HCT116 (cell line): Measurements from ENCODE around the gene EML4. TPM values are rescaled to one million over a fixed set of nuclear protein-coding genes. Genes with fewer than 3 reads are reported as not detected.

Experiments
- ATAC-seq: fragments of 200-7000 bp; cut with Tn5 transposase; 2 replicates; pipeline ENCODE4 v1.9.1; 2020; ENCODE audit warnings: mild to moderate bottlenecking, moderate library complexity
- BruUV-seq: library from RNA; stranded (reverse); fragments of 400-500 nt; replicated peaks from 2 replicates; lab custom pipeline; 2021; lab: Mats Ljungman, UMichigan
- CTCF ChIA-PET: fragments of 300-600 bp; sonication (Branson Sonifier 250); formaldehyde crosslinking; loops from one replicate; lab custom pipeline; 2021; ENCODE audit warnings: antibody characterized with exemption; lab: Charles Lee
- POLR2A ChIA-PET: fragments of 300-600, 350-600 bp; sonication (Branson Sonifier 250); formaldehyde crosslinking; loops from one replicate; lab custom pipeline; 2021; ENCODE audit warnings: antibody characterized with exemption; lab: Charles Lee
- RAD21 ChIA-PET, 2 experiments: fragments of 300-600 bp; sonication (Branson Sonifier 250); formaldehyde crosslinking; loops; one replicate each; lab custom pipeline; 2023; ENCODE audit warnings: low total read pairs in 2 of 2; ENCODE audit not compliant: uncharacterized antibody in 2 of 2, unreplicated experiment in 2 of 2, low non-redundant PET in 1 of 2; lab: Charles Lee
- DNase-seq: peaks from one replicate; pipeline ENCODE4 v3.0.0-alpha.2; 2010; ENCODE audit warnings: low read depth, low spot score
- H2AFZ ChIP-seq: fragments of 200-600 bp; shearing (Covaris generic), sonication (generic); 2 replicates; pipeline ENCODE4 v1.6.1; 2017; ENCODE audit warnings: low read depth, mixed run types, mixed read lengths, antibody characterized with exemption, low read length; ENCODE audit not compliant: poor library complexity, severe bottlenecking
- H3K27ac ChIP-seq: 2 replicates; pipeline ENCODE4 v1.5.1; 2012; ENCODE audit warnings: low read depth, low read length
- H3K27me3 ChIP-seq: fragments of 200-600 bp; sonication (generic); 2 replicates; pipeline ENCODE4 v1.6.1; 2016; ENCODE audit warnings: mixed run types, low read length, mixed read lengths; ENCODE audit not compliant: insufficient read depth
- H3K36me3 ChIP-seq, 2 experiments: fragments of 200-500 bp in 1 of 2; fragments of 200-600 bp in 1 of 2; sonication (Bioruptor generic) in 1 of 2; sonication (generic) in 1 of 2; 2 replicates each; pipeline versions ENCODE4 v1.5.1 to v1.6.1; 2014 to 2016; ENCODE audit warnings: low read length in 2 of 2, inconsistent platforms in 1 of 2, mixed read lengths in 1 of 2, mixed run types in 1 of 2; ENCODE audit not compliant: insufficient read depth in 2 of 2, control insufficient read depth in 1 of 2
- H3K4me1 ChIP-seq, 2 experiments: fragments of 200-600 bp in 1 of 2; sonication (generic) in 1 of 2; 2 replicates each; pipeline versions ENCODE4 v1.5.1 to v1.6.1; 2012 to 2017; ENCODE audit warnings: low read length in 2 of 2, inconsistent platforms in 1 of 2, mild to moderate bottlenecking in 1 of 2, mixed read lengths in 1 of 2, mixed run types in 1 of 2, moderate library complexity in 1 of 2; ENCODE audit not compliant: insufficient read depth in 2 of 2, control insufficient read depth in 1 of 2
- H3K4me2 ChIP-seq: fragments of 200-600 bp; sonication (generic); 2 replicates; pipeline ENCODE4 v1.6.1; 2017; ENCODE audit warnings: mixed run types, low read length, mixed read lengths
- H3K4me3 ChIP-seq, 2 experiments: fragments of 200-600 bp in 1 of 2; sonication (generic) in 1 of 2; replicated peaks in 1 of 2; 2 replicates each; pipeline ENCODE4 v1.5.1; 2011 to 2016; ENCODE audit warnings: low read length in 2 of 2, control low read depth in 1 of 2, low read depth in 1 of 2, mild to moderate bottlenecking in 1 of 2, mixed read lengths in 1 of 2, mixed run types in 1 of 2
- H3K79me2 ChIP-seq: fragments of 200-600 bp; sonication (generic); 2 replicates; pipeline ENCODE4 v1.6.1; 2017; ENCODE audit warnings: mild to moderate bottlenecking, mixed run types, low read length, moderate library complexity, mixed read lengths; ENCODE audit not compliant: insufficient read depth
- H3K9ac ChIP-seq: fragments of 200-600 bp; sonication (generic); 2 replicates; pipeline ENCODE4 v1.6.1; 2016; ENCODE audit warnings: low read length, mixed read lengths
- H3K9me2 ChIP-seq: fragments of 200-600 bp; sonication (generic), shearing (Covaris generic); 2 replicates; pipeline ENCODE4 v1.6.1; 2017; ENCODE audit warnings: mixed run types, mild to moderate bottlenecking, moderate library complexity; ENCODE audit not compliant: insufficient read depth
- H3K9me3 ChIP-seq, 2 experiments: fragments of 200-500 bp in 1 of 2; fragments of 200-600 bp in 1 of 2; sonication (Bioruptor generic) in 1 of 2; sonication (generic) in 1 of 2; 2 replicates each; pipeline ENCODE4 v1.6.1; 2014 to 2017; ENCODE audit warnings: low read length in 2 of 2, mixed read lengths in 2 of 2, inconsistent platforms in 1 of 2, low read depth in 1 of 2, mild to moderate bottlenecking in 1 of 2, mixed run types in 1 of 2, moderate library complexity in 1 of 2; ENCODE audit not compliant: control insufficient read depth in 1 of 2, insufficient read depth in 1 of 2
- H4K20me1 ChIP-seq: fragments of 200-600 bp; sonication (generic), shearing (Covaris generic); 2 replicates; pipeline ENCODE4 v1.6.1; 2017; ENCODE audit warnings: mixed run types, mild to moderate bottlenecking, moderate library complexity; ENCODE audit not compliant: insufficient read depth
- CBX3 ChIP-seq: IDR thresholded peaks from 2 replicates; pipeline ENCODE4 v1.6.1; 2012; ENCODE audit warnings: low read depth
- CEBPB ChIP-seq: IDR thresholded peaks from 2 replicates; pipeline ENCODE4 v1.6.1; 2012; ENCODE audit warnings: low read depth
- CTCF ChIP-seq, 3 experiments: fragments of 200-600 bp in 1 of 3; sonication (generic) in 1 of 3; IDR thresholded peaks in 2 of 3; conservative IDR thresholded peaks in 1 of 3; 2 replicates each; pipeline ENCODE4 v1.5.1; 2012 to 2017; ENCODE audit warnings: low read depth in 2 of 3, low read length in 2 of 3, antibody characterized with exemption in 1 of 3, borderline replicate concordance in 1 of 3, control low read depth in 1 of 3, mild to moderate bottlenecking in 1 of 3, mixed read lengths in 1 of 3, mixed run types in 1 of 3, moderate library complexity in 1 of 3; ENCODE audit not compliant: insufficient read depth in 1 of 3
- EGR1 ChIP-seq: IDR thresholded peaks from 2 replicates; pipeline ENCODE4 v1.6.1; 2012; ENCODE audit warnings: low read depth
- ELF1 ChIP-seq: IDR thresholded peaks from 2 replicates; pipeline ENCODE4 v1.6.1; 2012; ENCODE audit warnings: low read depth, borderline replicate concordance
- EZH2 ChIP-seq: fragments of 200-600 bp; sonication (generic); IDR thresholded peaks from 2 replicates; pipeline ENCODE4 v1.6.1; 2017; ENCODE audit warnings: antibody characterized with exemption, mixed run types
- EZH2phosphoT487 ChIP-seq: fragments of 200-600 bp; IDR thresholded peaks from 2 replicates; pipeline ENCODE4 v1.6.1; 2018; ENCODE audit warnings: antibody characterized with exemption, borderline replicate concordance
- FOSL1 ChIP-seq: IDR thresholded peaks from 2 replicates; pipeline ENCODE4 v1.6.1; 2012; ENCODE audit warnings: low read depth
- POLR2AphosphoS5 ChIP-seq: IDR thresholded peaks from 2 replicates; pipeline ENCODE4 v1.6.1; 2011; ENCODE audit warnings: mild to moderate bottlenecking, low read depth, low read length, moderate library complexity
- SIN3A ChIP-seq: IDR thresholded peaks from 2 replicates; pipeline ENCODE4 v1.6.1; 2012; ENCODE audit warnings: low read depth
- SP1 ChIP-seq: IDR thresholded peaks from 2 replicates; pipeline ENCODE4 v1.6.1; 2012; ENCODE audit warnings: low read depth
- SRF ChIP-seq: IDR thresholded peaks from 2 replicates; pipeline ENCODE4 v1.6.1; 2012; ENCODE audit warnings: low read depth
- TCF7L2 ChIP-seq: IDR thresholded peaks from 2 replicates; pipeline ENCODE4 v1.7.0; 2011; ENCODE audit warnings: borderline replicate concordance, inconsistent platforms; ENCODE audit not compliant: insufficient read depth, insufficient read length; ENCODE audit errors: extremely low read depth
- YY1 ChIP-seq: IDR thresholded peaks from 2 replicates; pipeline ENCODE4 v1.6.1; 2011; ENCODE audit warnings: low read length, low read depth, moderate library complexity, mild to moderate bottlenecking; ENCODE audit not compliant: insufficient replicate concordance; ENCODE audit errors: extremely low read depth
- ZNF274 ChIP-seq: fragments of 200-500 bp; sonication (Bioruptor generic); IDR thresholded peaks from 2 replicates; pipeline ENCODE4 v1.6.1; 2014; ENCODE audit warnings: mild to moderate bottlenecking, low read depth, low read length, inconsistent platforms
- intact Hi-C: fragments of 100-400 bp; cut with micrococcal nuclease; formaldehyde crosslinking; loops from 2 replicates; pipeline ENCODE4 v1.10.0; 2022
- total RNA-seq: library from RNA; stranded (reverse); gene quantifications from one replicate; pipeline ENCODE4 v1.2.1, GENCODE V29; 2021; ENCODE audit not compliant: unreplicated experiment

The EML4 gene
- total RNA-seq, 1 experiment from 2014 or later: 53.5 TPM

DNA sequence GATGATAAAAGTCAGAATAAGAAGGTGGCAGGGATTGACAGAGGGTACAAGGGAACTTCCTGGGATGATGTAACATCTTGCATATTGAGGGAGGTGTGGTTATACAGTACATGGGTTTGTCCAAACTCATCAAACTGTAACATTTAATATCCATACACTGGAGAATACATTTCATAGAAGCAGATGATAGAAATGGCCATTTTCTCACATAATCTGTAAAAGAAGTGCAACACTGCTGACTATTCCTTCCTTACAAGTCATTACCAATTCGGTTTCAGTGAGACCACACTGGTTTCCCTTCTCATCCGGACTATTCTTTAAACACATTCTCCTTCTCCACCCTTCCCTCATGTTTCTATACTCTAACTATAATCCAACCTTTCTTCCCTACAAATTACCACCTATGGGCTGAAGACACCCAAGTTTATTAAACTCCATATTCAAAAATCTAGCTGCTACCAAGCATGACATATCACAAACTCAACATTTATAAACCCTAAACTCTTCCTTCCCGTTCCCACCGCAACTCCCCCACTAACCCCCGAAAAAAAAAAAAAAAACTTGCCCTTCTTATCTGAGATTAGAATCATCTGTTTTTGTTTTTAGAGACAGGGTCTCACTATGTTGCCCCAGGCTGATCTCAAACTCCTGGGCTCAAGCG is 190.3 kb downstream of the EML4 start:
- no peak for ATAC-seq
- no peaks in the 10 kb centered on the region for H3K27me3 ChIP-seq
- POLR2A ChIA-PET: no interaction called here
- H3K4me1 ChIP-seq: peaks cover 13 to 21% of the 10 kb centered on the region in 2 experiments; a peak in 3 of 4 replicates
- H4K20me1 ChIP-seq: 0 out of 2 replicates have a peak, but pooled peaks cover 8% of the 10 kb centered on the region
- H3K4me3 ChIP-seq: peak overlapping the region; percentile 96 to 99
- H3K4me2 ChIP-seq: peak overlapping the region; percentile 95
- 0 out of 2 replicates have a peak, but pooled peaks have one; percentile 49 for TF ChIP-seq CEBPB
- no peak for TF ChIP-seq EZH2phosphoT487
- no peak for TF ChIP-seq TCF7L2
- CTCF ChIA-PET: no interaction called here
- no peak overlapping the region for H2AFZ ChIP-seq
- BruUV-seq: no TSS peak
- no peak for DNase-seq
- H3K9me3 ChIP-seq: no peaks in the 10 kb centered on the region
- no peaks in the 10 kb centered on the region for H3K9me2 ChIP-seq
- intact Hi-C loops: no loop called here
- RAD21 ChIA-PET: no interaction called here
- H3K9ac ChIP-seq: peak overlapping the region; percentile 94
- no peaks in the 10 kb centered on the region for H3K36me3 ChIP-seq
- peaks cover 63% of the 10 kb centered on the region for H3K79me2 ChIP-seq
- no peak overlapping the region for H3K27ac ChIP-seq

DNA sequence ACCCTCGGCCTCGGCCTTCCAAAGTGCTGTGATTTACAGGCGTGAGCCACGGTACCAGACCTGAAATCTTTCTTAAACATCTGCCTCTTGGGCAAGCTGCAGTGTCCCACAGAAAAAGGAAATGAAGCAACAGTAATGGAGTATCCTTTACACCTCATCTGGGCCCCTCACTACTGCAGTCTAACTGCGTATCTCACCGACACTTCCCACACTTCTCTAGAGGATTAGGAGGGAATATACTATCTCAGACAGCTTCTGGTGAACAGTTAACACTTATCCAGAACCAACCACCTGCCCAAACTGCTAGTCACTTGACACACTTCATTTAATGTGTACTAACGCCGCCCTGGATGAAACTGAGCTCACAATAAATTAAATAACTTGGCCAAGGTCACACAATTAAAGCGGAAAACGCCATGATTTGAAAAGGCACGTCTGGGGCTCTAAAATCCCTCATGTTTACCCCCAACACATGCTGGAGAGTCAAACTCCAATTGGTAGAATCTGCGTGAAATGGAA is 190.9 kb downstream of the EML4 start:
- Histone ChIP-seq H3K9ac (peak overlapping the region; percentile 94), H3K27ac (no peak overlapping the region), H3K36me3 (no peaks in the 10 kb centered on the region), H3K79me2 (peaks cover 58% of the 10 kb centered on the region), H3K4me1 (peaks cover 13 to 21% of the 10 kb centered on the region in 2 experiments; a peak in 3 of 4 replicates), H3K27me3 (no peaks in the 10 kb centered on the region), H3K4me2 (peak overlapping the region; percentile 95), H3K4me3 (peak overlapping the region; percentile 96 to 99), H2AFZ (no peak overlapping the region), H4K20me1 (0 out of 2 replicates have a peak, but pooled peaks cover 8% of the 10 kb centered on the region), H3K9me2 (no peaks in the 10 kb centered on the region), H3K9me3 (no peaks in the 10 kb centered on the region)
- ATAC-seq (no peak), DNase-seq (no peak)
- ChIA-PET RAD21 (no interaction called here), CTCF (no interaction called here), POLR2A (no interaction called here)
- TSS peak; percentile 77 for BruUV-seq
- intact Hi-C loops: no loop called here
- TF ChIP-seq SIN3A: no peak
- TF ChIP-seq TCF7L2: no peak
- no peak for TF ChIP-seq YY1
- no peak for TF ChIP-seq ZNF274
- no peak for TF ChIP-seq CTCF (IDR thresholded peaks at IDR 0.05 in 2 of 3, conservative IDR thresholded peaks at IDR 0.05 in 1 of 3; ENCODE audit: borderline replicate concordance in 1 of 3, insufficient read depth in 1 of 3, low read depth in 2 of 3, low read length in 2 of 3)
- no peak for TF ChIP-seq FOSL1
- TF ChIP-seq ELF1: no peak
- TF ChIP-seq EGR1: no peak
- no peak for TF ChIP-seq CBX3
- no peak for TF ChIP-seq EZH2phosphoT487
- no peak for TF ChIP-seq POLR2AphosphoS5
- TF ChIP-seq EZH2: no peak
- TF ChIP-seq SRF: no peak
- TF ChIP-seq SP1: no peak
